ENCODE data around the gene ANXA2.
A peak's percentile ranks its signal among the peaks of the same experiment; 100 is the strongest.
"Not testable (repeated sequence)": the region's sequence is repeated elsewhere in the genome, so short reads cannot be mapped to it uniquely, and the experiment has no call there.

ANXA2 gene

GRCh38 chr15:60340207-60340921 is 57.4 kb downstream of the ANXA2 start:
- DNase-seq, result no peak

GRCh38 chr15:60339236-60339635 is 58.5 kb downstream of the ANXA2 start:
- no peak for DNase-seq

GRCh38 chr15:60338810-60339209 is 59.0 kb downstream of the ANXA2 start:
- no peak for DNase-seq

GRCh38 chr15:60337076-60337475 is 60.7 kb downstream of the ANXA2 start:
- no peak for DNase-seq

- not testable (repeated sequence) for DNase-seq
Observed at GRCh38 chr15:60335296-60335695, 62.5 kb downstream of the ANXA2 start.

- DNase-seq, result peak; percentile 49 to 72 (median 70)
Observed at GRCh38 chr15:60328852-60329443, 68.8 kb downstream of the ANXA2 start.

GRCh38 chr15:60326824-60327654 is 70.7 kb downstream of the ANXA2 start:
- peak; percentile 68 to 81 (median 72) for DNase-seq

GRCh38 chr15:60326343-60326742 is 71.4 kb downstream of the ANXA2 start:
- DNase-seq, result no peak

- DNase-seq, result no peak
Observed at GRCh38 chr15:60325905-60326304, 71.9 kb downstream of the ANXA2 start.

- DNase-seq, result no peak
Observed at GRCh38 chr15:60324706-60325438, 72.9 kb downstream of the ANXA2 start.

- DNase-seq, result no peak
Observed at GRCh38 chr15:60323322-60323721, 74.5 kb downstream of the ANXA2 start.

- DNase-seq, result no peak
Observed at GRCh38 chr15:60320365-60320764, 77.4 kb downstream of the ANXA2 start.

GRCh38 chr15:60318216-60318867 is 79.4 kb downstream of the ANXA2 start:
- no peak for DNase-seq

GRCh38 chr15:60316961-60317360 is 80.8 kb downstream of the ANXA2 start:
- DNase-seq, result no peak

- DNase-seq, result peak in 1 of 3 donors; percentile 19
Observed at GRCh38 chr15:60315878-60316277, 81.9 kb downstream of the ANXA2 start.

- no peak for DNase-seq
Observed at GRCh38 chr15:60313906-60314305, 83.9 kb downstream of the ANXA2 start.

- DNase-seq, result no peak
Observed at GRCh38 chr15:60307034-60307433, 90.8 kb downstream of the ANXA2 start.

- DNase-seq, result no peak
Observed at GRCh38 chr15:60301024-60301423, 96.8 kb downstream of the ANXA2 start.

GRCh38 chr15:60299452-60300047 is 98.2 kb downstream of the ANXA2 start:
- no peak for DNase-seq
